Activated CD4-positive, alpha-beta memory T cell treated with anti-CD3 and anti-CD28 coated beads, Interleukin-2, amount 10 ng/mL, durations not matched to agents 7 days and 5 days (primary cell): ENCODE data around the gene SPOCK3. TPM values are rescaled to one million over a fixed set of nuclear protein-coding genes. Genes with fewer than 3 reads are reported as not detected.

ENCODE experiments used
- CTCF ChIA-PET: fragments of 350-600 bp; sonication (Branson Sonifier 250); formaldehyde crosslinking; loops from one replicate; lab custom pipeline; 2021; ENCODE audit warnings: antibody characterized with exemption, inconsistent platforms; lab: Charles Lee
- POLR2A ChIA-PET: fragments of 350-600 bp; sonication (Branson Sonifier 250); formaldehyde crosslinking; loops from one replicate; lab custom pipeline; 2021; ENCODE audit warnings: antibody characterized with exemption; lab: Charles Lee
- DNase-seq: peaks from one replicate; pipeline ENCODE4 v3.0.0-alpha.2; 2020
- H3K27ac Mint-ChIP-seq: one replicate; pipeline ENCODE4 v1.8.0; 2021; ENCODE audit warnings: mild to moderate bottlenecking, mixed read lengths
- H3K27me3 Mint-ChIP-seq: one replicate; pipeline ENCODE4 v1.8.0; 2021; ENCODE audit warnings: mixed read lengths
- H3K36me3 Mint-ChIP-seq: one replicate; pipeline ENCODE4 v1.8.0; 2021; ENCODE audit warnings: low read depth, mixed read lengths
- H3K4me1 Mint-ChIP-seq: one replicate; pipeline ENCODE4 v1.8.0; 2021; ENCODE audit warnings: mixed read lengths
- H3K4me3 Mint-ChIP-seq: one replicate; pipeline ENCODE4 v1.8.0; 2021; ENCODE audit warnings: mild to moderate bottlenecking, mixed read lengths
- H3K9me3 Mint-ChIP-seq: one replicate; pipeline ENCODE4 v1.8.0; 2021; ENCODE audit warnings: mixed read lengths
- total RNA-seq, 2 experiments: library from RNA; stranded (reverse); gene quantifications; one replicate each; pipeline ENCODE4 v1.2.3, GENCODE V29; 2021

The SPOCK3 gene
- total RNA-seq, 2 experiments from 2014 or later: not detected

GRCh38 chr4:167079762-167080161 lies 154.5 kb downstream of the SPOCK3 start:
- no peak for DNase-seq
- Mint-ChIP-seq H3K4me1 (no peaks in the 10 kb centered on the region), H3K9me3 (no peaks in the 10 kb centered on the region), H3K36me3 (no peaks in the 10 kb centered on the region), H3K27ac (no peak overlapping the region), H3K4me3 (no peak overlapping the region), H3K27me3 (no peaks in the 10 kb centered on the region)
- ChIA-PET CTCF (no interaction called here), POLR2A (no interaction called here)

GRCh38 chr4:167052631-167053091 lies 181.6 kb downstream of the SPOCK3 start:
- POLR2A ChIA-PET: no interaction called here
- DNase-seq: no peak
- Mint-ChIP-seq H3K36me3 (no peaks in the 10 kb centered on the region), H3K4me3 (no peak overlapping the region), H3K27ac (no peak overlapping the region), H3K9me3 (no peaks in the 10 kb centered on the region), H3K27me3 (no peaks in the 10 kb centered on the region), H3K4me1 (no peaks in the 10 kb centered on the region)
- CTCF ChIA-PET: interaction anchor here (0.6 kb wide), 1 partner anchor 786 kb away, joined by 5 read pairs; no protein-coding TSS in a partner anchor

- ChIA-PET CTCF (no interaction called here), POLR2A (no interaction called here)
- DNase-seq: no peak
- no peak overlapping the region for H3K27ac Mint-ChIP-seq
- H3K4me3 Mint-ChIP-seq: no peak overlapping the region
- H3K4me1 Mint-ChIP-seq: no peaks in the 10 kb centered on the region
- no peaks in the 10 kb centered on the region for H3K9me3 Mint-ChIP-seq
- no peaks in the 10 kb centered on the region for H3K36me3 Mint-ChIP-seq
- no peaks in the 10 kb centered on the region for H3K27me3 Mint-ChIP-seq
Measured at GRCh38 chr4:167049257-167049656, 185.0 kb downstream of the SPOCK3 start.

GRCh38 chr4:167041524-167041923 lies 192.8 kb downstream of the SPOCK3 start:
- Mint-ChIP-seq H3K4me1 (no peaks in the 10 kb centered on the region), H3K36me3 (no peaks in the 10 kb centered on the region), H3K4me3 (no peak overlapping the region), H3K27me3 (no peaks in the 10 kb centered on the region), H3K9me3 (no peaks in the 10 kb centered on the region), H3K27ac (no peak overlapping the region)
- DNase-seq: no peak
- CTCF ChIA-PET: no interaction called here
- POLR2A ChIA-PET: no interaction called here

GRCh38 chr4:167035390-167035789 lies 198.9 kb downstream of the SPOCK3 start:
- DNase-seq: no peak
- Mint-ChIP-seq H3K27ac (no peak overlapping the region), H3K4me1 (no peaks in the 10 kb centered on the region), H3K9me3 (no peaks in the 10 kb centered on the region), H3K4me3 (no peak overlapping the region), H3K27me3 (no peaks in the 10 kb centered on the region), H3K36me3 (no peaks in the 10 kb centered on the region)
- ChIA-PET CTCF (no interaction called here), POLR2A (no interaction called here)

- Mint-ChIP-seq H3K4me1 (no peaks in the 10 kb centered on the region), H3K27ac (no peak overlapping the region), H3K27me3 (no peaks in the 10 kb centered on the region), H3K36me3 (no peaks in the 10 kb centered on the region), H3K9me3 (no peaks in the 10 kb centered on the region), H3K4me3 (no peak overlapping the region)
- DNase-seq: no peak
- CTCF ChIA-PET: no interaction called here
- POLR2A ChIA-PET: no interaction called here
Measured at GRCh38 chr4:167034983-167035382, 199.3 kb downstream of the SPOCK3 start.

- Mint-ChIP-seq H3K4me1 (no peaks in the 10 kb centered on the region), H3K27ac (no peak overlapping the region), H3K36me3 (no peaks in the 10 kb centered on the region), H3K4me3 (no peak overlapping the region), H3K27me3 (no peaks in the 10 kb centered on the region), H3K9me3 (no peaks in the 10 kb centered on the region)
- POLR2A ChIA-PET: no interaction called here
- CTCF ChIA-PET: interaction anchor here (0.7 kb wide), 1 partner anchor 11 kb away, joined by 3 read pairs; no protein-coding TSS in a partner anchor
- DNase-seq: no peak
Measured at GRCh38 chr4:167032871-167033270, 201.4 kb downstream of the SPOCK3 start.

GRCh38 chr4:167031534-167032156 lies 202.6 kb downstream of the SPOCK3 start:
- H3K27ac Mint-ChIP-seq: no peak overlapping the region
- DNase-seq: no peak
- no peaks in the 10 kb centered on the region for H3K4me1 Mint-ChIP-seq
- ChIA-PET CTCF (no interaction called here), POLR2A (no interaction called here)
- no peaks in the 10 kb centered on the region for H3K9me3 Mint-ChIP-seq
- H3K36me3 Mint-ChIP-seq: no peaks in the 10 kb centered on the region
- H3K27me3 Mint-ChIP-seq: no peaks in the 10 kb centered on the region
- H3K4me3 Mint-ChIP-seq: no peak overlapping the region

GRCh38 chr4:167028976-167029375 lies 205.3 kb downstream of the SPOCK3 start:
- H3K4me1 Mint-ChIP-seq: no peaks in the 10 kb centered on the region
- no peaks in the 10 kb centered on the region for H3K27me3 Mint-ChIP-seq
- H3K9me3 Mint-ChIP-seq: no peaks in the 10 kb centered on the region
- CTCF ChIA-PET: no interaction called here
- H3K27ac Mint-ChIP-seq: no peak overlapping the region
- no peaks in the 10 kb centered on the region for H3K36me3 Mint-ChIP-seq
- H3K4me3 Mint-ChIP-seq: no peak overlapping the region
- POLR2A ChIA-PET: no interaction called here
- DNase-seq: no peak

GRCh38 chr4:167025670-167026069 lies 208.6 kb downstream of the SPOCK3 start:
- POLR2A ChIA-PET: no interaction called here
- H3K27me3 Mint-ChIP-seq: no peaks in the 10 kb centered on the region
- H3K36me3 Mint-ChIP-seq: no peaks in the 10 kb centered on the region
- no peak overlapping the region for H3K4me3 Mint-ChIP-seq
- no peaks in the 10 kb centered on the region for H3K4me1 Mint-ChIP-seq
- DNase-seq: no peak
- no peaks in the 10 kb centered on the region for H3K9me3 Mint-ChIP-seq
- H3K27ac Mint-ChIP-seq: no peak overlapping the region
- CTCF ChIA-PET: no interaction called here

- no peak overlapping the region for H3K27ac Mint-ChIP-seq
- H3K27me3 Mint-ChIP-seq: no peaks in the 10 kb centered on the region
- no peak overlapping the region for H3K4me3 Mint-ChIP-seq
- no peaks in the 10 kb centered on the region for H3K9me3 Mint-ChIP-seq
- POLR2A ChIA-PET: no interaction called here
- no peaks in the 10 kb centered on the region for H3K36me3 Mint-ChIP-seq
- DNase-seq: no peak
- CTCF ChIA-PET: interaction anchor here (1.4 to 1.6 kb wide), 2 partner anchors 10 to 1130 kb away, joined by 3 to 5 read pairs; no protein-coding TSS in a partner anchor
- no peaks in the 10 kb centered on the region for H3K4me1 Mint-ChIP-seq
Measured at GRCh38 chr4:167023364-167023925, 210.8 kb downstream of the SPOCK3 start.

GRCh38 chr4:167021545-167022155 lies 212.6 kb downstream of the SPOCK3 start:
- no peaks in the 10 kb centered on the region for H3K4me1 Mint-ChIP-seq
- POLR2A ChIA-PET: no interaction called here

GRCh38 chr4:167020410-167020809 lies 213.9 kb downstream of the SPOCK3 start:
- H3K27ac Mint-ChIP-seq: no peak overlapping the region
- no peaks in the 10 kb centered on the region for H3K4me1 Mint-ChIP-seq
- H3K4me3 Mint-ChIP-seq: no peak overlapping the region
- POLR2A ChIA-PET: no interaction called here
- no peak for DNase-seq
- CTCF ChIA-PET: no interaction called here
- H3K27me3 Mint-ChIP-seq: no peaks in the 10 kb centered on the region
- no peaks in the 10 kb centered on the region for H3K36me3 Mint-ChIP-seq
- H3K9me3 Mint-ChIP-seq: no peaks in the 10 kb centered on the region

More at GRCh38 chr4:167021545-167022155, 212.6 kb downstream of the SPOCK3 start:
- CTCF ChIA-PET: interaction anchor here (0.6 to 1.6 kb wide), 6 partner anchors 9 to 679 kb away, joined by 3 to 5 read pairs (median 3); no protein-coding TSS in a partner anchor
- Mint-ChIP-seq H3K36me3 (no peaks in the 10 kb centered on the region), H3K27ac (no peak overlapping the region), H3K9me3 (no peaks in the 10 kb centered on the region), H3K4me3 (no peak overlapping the region), H3K27me3 (no peaks in the 10 kb centered on the region)
- DNase-seq: peak; percentile 56
